H9 (cell line): ENCODE results near the gene SSTR4. TPM values are rescaled to one million over a fixed set of nuclear protein-coding genes. Genes with fewer than 3 reads are reported as not detected.

ENCODE experiments used
- DNase-seq: peaks from one replicate; pipeline ENCODE4 v3.0.0-alpha.2; 2017
- H2AFZ ChIP-seq: one replicate; pipeline ENCODE4 v1.6.1; 2013; ENCODE audit warnings: mild to moderate bottlenecking, low read length, control low read depth, moderate library complexity
- H2AK5ac ChIP-seq: 2 replicates; pipeline ENCODE4 v1.6.1; 2013; ENCODE audit warnings: low read length, control low read depth, mixed read lengths; ENCODE audit not compliant: insufficient read length
- H2BK120ac ChIP-seq: one replicate; pipeline ENCODE4 v1.6.1; 2013; ENCODE audit warnings: low read depth, mild to moderate bottlenecking, low read length, control low read depth, inconsistent platforms; ENCODE audit not compliant: poor library complexity, severe bottlenecking
- H2BK12ac ChIP-seq: 2 replicates; pipeline ENCODE4 v1.6.1; 2013; ENCODE audit warnings: low read length, control low read depth, mixed read lengths, low read depth; ENCODE audit not compliant: insufficient read length
- H2BK15ac ChIP-seq: 2 replicates; pipeline ENCODE4 v1.6.1; 2013; ENCODE audit warnings: low read depth, low read length, control low read depth
- H2BK20ac ChIP-seq: one replicate; pipeline ENCODE4 v1.6.1; 2013; ENCODE audit warnings: low read depth, mild to moderate bottlenecking, low read length, control low read depth, inconsistent platforms; ENCODE audit not compliant: poor library complexity, severe bottlenecking
- H2BK5ac ChIP-seq: 2 replicates; pipeline ENCODE4 v1.6.1; 2013; ENCODE audit warnings: low read length, control low read depth, mixed read lengths; ENCODE audit not compliant: insufficient read length
- H3K14ac ChIP-seq: 2 replicates; pipeline ENCODE4 v1.6.1; 2013; ENCODE audit warnings: low read length, control low read depth; ENCODE audit not compliant: insufficient read depth
- H3K18ac ChIP-seq: 2 replicates; pipeline ENCODE4 v1.6.1; 2013; ENCODE audit warnings: low read depth, mild to moderate bottlenecking, mixed read lengths, low read length, control low read depth; ENCODE audit not compliant: insufficient read length
- H3K23ac ChIP-seq: 2 replicates; pipeline ENCODE4 v1.6.1; 2013; ENCODE audit warnings: low read length, control low read depth, mixed read lengths, low read depth; ENCODE audit not compliant: insufficient read length
- H3K23me2 ChIP-seq: 2 replicates; pipeline ENCODE4 v1.6.1; 2013; ENCODE audit warnings: low read depth, mild to moderate bottlenecking, mixed read lengths, low read length, control low read depth; ENCODE audit not compliant: insufficient read length, poor library complexity, severe bottlenecking
- H3K27ac ChIP-seq: 2 replicates; pipeline ENCODE4 v1.5.1; 2013; ENCODE audit warnings: low read length, control low read depth, mixed read lengths, low read depth; ENCODE audit not compliant: insufficient read length
- H3K27me3 ChIP-seq: 2 replicates; pipeline ENCODE4 v1.6.1; 2013; ENCODE audit warnings: low read length, control low read depth, inconsistent platforms; ENCODE audit not compliant: insufficient read depth
- H3K4ac ChIP-seq: 2 replicates; pipeline ENCODE4 v1.6.1; 2013; ENCODE audit warnings: low read depth, mild to moderate bottlenecking, control low read depth, inconsistent platforms, low read length, moderate library complexity
- H3K4me1 ChIP-seq: 2 replicates; pipeline ENCODE4 v1.6.1; 2013; ENCODE audit warnings: low read length, control low read depth, inconsistent platforms; ENCODE audit not compliant: insufficient read depth
- H3K4me2 ChIP-seq: 2 replicates; pipeline ENCODE4 v1.6.1; 2013; ENCODE audit warnings: low read length, control low read depth, mixed read lengths; ENCODE audit not compliant: insufficient read length, insufficient read depth
- H3K56ac ChIP-seq: 2 replicates; pipeline ENCODE4 v1.6.1; 2013; ENCODE audit warnings: low read depth, mild to moderate bottlenecking, mixed read lengths, low read length, control low read depth; ENCODE audit not compliant: insufficient read length
- H3K79me1 ChIP-seq: 2 replicates; pipeline ENCODE4 v1.6.1; 2013; ENCODE audit warnings: low read depth, mild to moderate bottlenecking, moderate library complexity, low read length, control low read depth, inconsistent platforms; ENCODE audit not compliant: insufficient read depth, poor library complexity, severe bottlenecking
- H3K79me2 ChIP-seq: 2 replicates; pipeline ENCODE4 v1.6.1; 2013; ENCODE audit warnings: low read length, control low read depth, inconsistent platforms; ENCODE audit not compliant: insufficient read depth
- H3K9ac ChIP-seq: 2 replicates; pipeline ENCODE4 v1.6.1; 2013; ENCODE audit warnings: low read length, control low read depth, mixed read lengths; ENCODE audit not compliant: insufficient read length; ENCODE audit errors: extremely low read depth
- H3K9me3 ChIP-seq: one replicate; pipeline ENCODE4 v1.6.1; 2013; ENCODE audit warnings: low read depth, low read length, inconsistent platforms; ENCODE audit not compliant: control insufficient read depth
- H3T11ph ChIP-seq: one replicate; pipeline ENCODE4 v1.6.1; 2013; ENCODE audit warnings: mild to moderate bottlenecking, low read length, control low read depth, inconsistent platforms
- H4K20me1 ChIP-seq: one replicate; pipeline ENCODE4 v1.6.1; 2013; ENCODE audit not compliant: control insufficient read depth, insufficient read length, insufficient read depth
- H4K5ac ChIP-seq: 2 replicates; pipeline ENCODE4 v1.6.1; 2013; ENCODE audit warnings: low read depth, mild to moderate bottlenecking, mixed read lengths, low read length, control low read depth; ENCODE audit not compliant: insufficient read length
- H4K8ac ChIP-seq: replicated peaks from 2 replicates; pipeline ENCODE4 v1.6.1; 2013; ENCODE audit warnings: low read length, control low read depth, mixed read lengths, low read depth; ENCODE audit not compliant: insufficient read length
- H4K91ac ChIP-seq: 2 replicates; pipeline ENCODE4 v1.6.1; 2013; ENCODE audit warnings: low read depth, mild to moderate bottlenecking, moderate library complexity, mixed read lengths, low read length, control low read depth; ENCODE audit not compliant: insufficient read length
- H3K27ac Mint-ChIP-seq, 3 experiments: 2 replicates in 2 of 3; 3 replicates in 1 of 3; pipeline ENCODE4 v1.8.0; 2020 to 2021; ENCODE audit warnings: mixed read lengths in 3 of 3, mild to moderate bottlenecking in 1 of 3, moderate library complexity in 1 of 3
- H3K27me3 Mint-ChIP-seq: 2 replicates; pipeline ENCODE4 v1.8.0; 2021; ENCODE audit warnings: low read depth, mild to moderate bottlenecking, moderate library complexity, mixed read lengths
- H3K36me3 Mint-ChIP-seq, 3 experiments: 2 replicates in 2 of 3; 3 replicates in 1 of 3; pipeline ENCODE4 v1.8.0; 2020 to 2021; ENCODE audit warnings: low read depth in 3 of 3, mixed read lengths in 3 of 3; ENCODE audit not compliant: insufficient read depth in 1 of 3
- H3K4me1 Mint-ChIP-seq, 2 experiments: 2 replicates each; pipeline ENCODE4 v1.8.0; 2020; ENCODE audit warnings: mixed read lengths in 2 of 2
- H3K4me3 Mint-ChIP-seq, 2 experiments: 2 replicates in 1 of 2; 3 replicates in 1 of 2; pipeline ENCODE4 v1.8.0; 2020 to 2021; ENCODE audit warnings: mild to moderate bottlenecking in 2 of 2, mixed read lengths in 2 of 2, moderate library complexity in 1 of 2
- H3K9me3 Mint-ChIP-seq, 2 experiments: 2 replicates in 1 of 2; 3 replicates in 1 of 2; pipeline ENCODE4 v1.8.0; 2020; ENCODE audit warnings: mild to moderate bottlenecking in 2 of 2, mixed read lengths in 2 of 2, moderate library complexity in 1 of 2
- CTCF ChIP-seq: fragments of 200-600 bp; sonication (generic); conservative IDR thresholded peaks from 3 replicates; pipeline ENCODE4 v1.8.0; 2021; ENCODE audit warnings: antibody characterized with exemption, mild to moderate bottlenecking
- WGBS: extraction: QIAGEN DNeasy Blood & Tissue Kit; methylation state at CpG from one replicate; pipeline ENCODE4 v1.1.7; 2013; ENCODE audit warnings: missing lambda C conversion rate, low lambda C conversion rate, mixed read lengths; ENCODE audit not compliant: insufficient read length; ENCODE audit errors: extremely low coverage; 5-methylcytosine and 5-hydroxymethylcytosine counted together
- total RNA-seq: library from RNA; stranded (reverse); gene quantifications from 2 replicates; pipeline ENCODE4 v1.2.1, GENCODE V29; 2021

The SSTR4 gene
- total RNA-seq, 1 experiment from 2014 or later, result not detected

- no CpG with 5 or more reads among the region's 9 CpGs for whole genome bisulfite sequencing
- peak overlapping the region in 1 of 3 experiments; percentile 14; a peak in 1 of 7 replicates for H3K27ac Mint-ChIP-seq
- no peaks in the 10 kb centered on the region; the same call in 1 of the 2 replicates for H3K27me3 Mint-ChIP-seq
Measured at GRCh38 chr20:23087587-23088251, 52.6 kb downstream of the SSTR4 start.

More at GRCh38 chr20:23087587-23088251, 52.6 kb downstream of the SSTR4 start:
- no peaks in the 10 kb centered on the region for H3K9me3 ChIP-seq
- no peak overlapping the region for H4K8ac ChIP-seq
- H3K79me1 ChIP-seq, result no peaks in the 10 kb centered on the region
- H2BK120ac ChIP-seq, result no peak overlapping the region
- H3K4me1 ChIP-seq, result no peaks in the 10 kb centered on the region
- no peak overlapping the region for H3K18ac ChIP-seq
- H2BK12ac ChIP-seq, result no peak overlapping the region
- no peak for DNase-seq
- Mint-ChIP-seq H3K36me3 (no peaks in the 10 kb centered on the region), H3K4me3 (no peak overlapping the region), H3K4me1 (peaks cover 25 to 28% of the 10 kb centered on the region in 2 experiments), H3K9me3 (no peaks in the 10 kb centered on the region)
- H3K23me2 ChIP-seq, result no peaks in the 10 kb centered on the region
- H3K27ac ChIP-seq, result no peak overlapping the region
- H3K9ac ChIP-seq, result no peak overlapping the region
- no peak overlapping the region for H2AK5ac ChIP-seq
- no peaks in the 10 kb centered on the region for H4K20me1 ChIP-seq
- no peak overlapping the region for H3K23ac ChIP-seq
- no peak overlapping the region for H3K4me2 ChIP-seq
- no peak overlapping the region for H4K5ac ChIP-seq
- no peak for TF ChIP-seq CTCF
- H3K56ac ChIP-seq, result no peak overlapping the region
- no peak overlapping the region for H3K4ac ChIP-seq
- no peak overlapping the region for H4K91ac ChIP-seq
- no peak overlapping the region for H2BK5ac ChIP-seq
- no peak overlapping the region for H2AFZ ChIP-seq
- H2BK15ac ChIP-seq, result no peak overlapping the region
- H2BK20ac ChIP-seq, result no peak overlapping the region
- H3K79me2 ChIP-seq, result no peaks in the 10 kb centered on the region
- H3T11ph ChIP-seq, result no peak overlapping the region
- no peak overlapping the region for H3K14ac ChIP-seq
- H3K27me3 ChIP-seq, result no peaks in the 10 kb centered on the region

Other genes starting within 250 kb of the SSTR4 start
- gene THBD, start 14.4 kb downstream of the SSTR4 start, total RNA-seq, result 0.15 and 0.28 TPM in 2 replicates
- gene CD93, start 51.0 kb downstream of the SSTR4 start, total RNA-seq, result not detected in 2 replicates